LNCaP clone FGC (cell line): ENCODE data around the gene TBRG4.

ENCODE experiments used
- DNase-seq: peaks from one replicate; pipeline ENCODE4 v3.0.0-alpha.2; 2011; ENCODE audit warnings: low read depth
- H3K4me3 ChIP-seq: 2 replicates; pipeline ENCODE4 v1.5.1; 2011; ENCODE audit warnings: mild to moderate bottlenecking, low read depth, low read length, control low read depth
- CTCF ChIP-seq: IDR thresholded peaks from 2 replicates; pipeline ENCODE4 v1.5.1; 2012; ENCODE audit warnings: mild to moderate bottlenecking; ENCODE audit not compliant: control insufficient read depth, insufficient read depth; ENCODE audit errors: extremely low read depth

Gene TBRG4

GRCh38 chr7:45151131-45151684 is 39.7 kb upstream of the TBRG4 start:
- no peak for TF ChIP-seq CTCF
- DNase-seq = no peak
- H3K4me3 ChIP-seq = no peak overlapping the region

- TF ChIP-seq CTCF = no peak
- DNase-seq = no peak
- H3K4me3 ChIP-seq = no peak overlapping the region
Observed at GRCh38 chr7:45150199-45150598, 38.7 kb upstream of the TBRG4 start.

GRCh38 chr7:45149606-45150005 is 38.1 kb upstream of the TBRG4 start:
- no peak for DNase-seq
- no peak overlapping the region for H3K4me3 ChIP-seq
- TF ChIP-seq CTCF = no peak

- no peak for TF ChIP-seq CTCF
- no peak overlapping the region for H3K4me3 ChIP-seq
- DNase-seq = no peak
Observed at GRCh38 chr7:45148653-45148973, 37.1 kb upstream of the TBRG4 start.

GRCh38 chr7:45147858-45148652 is 36.6 kb upstream of the TBRG4 start:
- no peak for TF ChIP-seq CTCF
- no peak overlapping the region for H3K4me3 ChIP-seq
- no peak for DNase-seq

GRCh38 chr7:45146531-45147379 is 35.3 kb upstream of the TBRG4 start:
- no peak for DNase-seq
- H3K4me3 ChIP-seq = no peak overlapping the region
- no peak for TF ChIP-seq CTCF

- DNase-seq = no peak
- no peak for TF ChIP-seq CTCF
- H3K4me3 ChIP-seq = no peak overlapping the region
Observed at GRCh38 chr7:45145881-45146280, 34.4 kb upstream of the TBRG4 start.
